GM20000 (cell line): Measurements from ENCODE around the gene STK24.

Experiments used
- DNase-seq: peaks from one replicate; pipeline ENCODE4 v3.0.0; 2012; ENCODE audit warnings: low spot score
- CTCF ChIP-seq: IDR thresholded peaks from 2 replicates; pipeline ENCODE4 v1.5.1; 2012; ENCODE audit warnings: mild to moderate bottlenecking, control low read depth; ENCODE audit errors: extremely low read depth, missing control alignments

Gene STK24

GRCh38 chr13:98513837-98514236, 63.1 kb downstream of the STK24 start:
- TF ChIP-seq CTCF: no peak

GRCh38 chr13:98512774-98513665, 63.9 kb downstream of the STK24 start:
- no peak for TF ChIP-seq CTCF
- no peak for DNase-seq

More at GRCh38 chr13:98513837-98514236, 63.1 kb downstream of the STK24 start:
- DNase-seq: no peak

DNA sequence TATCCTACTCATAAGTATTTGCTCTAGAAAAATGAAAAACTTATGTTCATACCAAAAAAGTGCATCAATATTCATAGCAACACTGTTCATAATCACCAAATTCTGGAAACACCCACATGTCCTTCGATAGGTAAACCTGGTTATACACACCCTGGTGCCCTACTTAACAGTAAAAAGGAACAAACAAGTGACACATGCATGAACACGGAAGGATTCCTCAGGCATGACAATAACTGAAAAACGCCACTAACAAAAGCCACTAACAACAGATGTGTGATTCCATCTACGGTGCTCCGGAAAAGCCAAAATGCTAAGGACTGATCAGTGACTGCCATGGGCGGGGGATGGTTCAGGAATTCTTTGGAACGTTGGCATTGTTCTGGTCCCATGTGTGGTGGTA, 65.5 kb downstream of the STK24 start:
- no peak for TF ChIP-seq CTCF
- no peak for DNase-seq

DNA sequence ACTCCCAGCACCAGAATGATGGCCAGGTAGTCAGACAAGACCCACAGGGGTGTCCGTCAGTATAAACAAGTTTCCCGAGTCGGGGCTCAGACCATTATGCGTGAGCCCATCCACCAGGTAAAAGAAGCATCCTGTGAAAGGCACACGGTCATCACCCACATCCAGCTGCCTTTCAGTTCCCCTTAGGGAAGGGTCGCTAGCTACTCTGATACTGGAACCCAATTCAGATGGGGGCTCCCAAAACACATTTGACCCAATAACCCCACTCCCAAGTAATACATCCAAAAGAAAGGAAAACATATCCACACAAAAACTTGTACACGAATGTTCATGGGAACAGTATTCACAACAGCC, 66.8 kb downstream of the STK24 start:
- TF ChIP-seq CTCF: no peak

GRCh38 chr13:98509271-98510155, 67.4 kb downstream of the STK24 start:
- no peak for DNase-seq
- TF ChIP-seq CTCF: no peak

More for the DNA sequence above, 66.8 kb downstream of the STK24 start:
- DNase-seq: no peak

DNA sequence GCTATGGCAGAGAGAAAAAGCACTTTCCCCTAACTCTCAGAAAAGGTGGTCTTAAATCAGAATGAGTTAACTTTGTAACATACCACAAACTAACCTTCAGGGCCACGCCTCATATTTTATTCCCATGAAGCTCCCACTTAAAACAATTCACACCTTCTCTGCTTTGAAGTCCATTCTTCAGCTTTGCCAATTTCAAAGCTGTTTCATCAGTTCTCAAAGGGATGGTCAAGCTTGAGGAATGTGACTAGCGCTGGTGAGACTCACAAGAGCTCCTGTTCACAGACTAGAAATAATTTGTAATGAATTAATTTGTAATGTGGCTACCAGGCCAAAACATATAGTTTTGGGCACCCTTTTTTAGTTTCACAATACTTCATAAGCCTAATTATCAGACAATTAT, 68.2 kb downstream of the STK24 start:
- no peak for TF ChIP-seq CTCF
- DNase-seq: no peak

- DNase-seq: no peak
- TF ChIP-seq CTCF: no peak
Measured at GRCh38 chr13:98508280-98508679, 68.6 kb downstream of the STK24 start.
